A549 (cell line): Measurements from ENCODE around the gene TEX36. TPM values are rescaled to one million over a fixed set of nuclear protein-coding genes. Genes with fewer than 3 reads are reported as not detected.
"Not testable (repeated sequence)": the region's sequence is repeated elsewhere in the genome, so short reads cannot be mapped to it uniquely, and the experiment has no call there.

Experiments used
- ATAC-seq, 2 experiments: fragments of 200-7000 bp in 1 of 2; fragments of >200 bp in 1 of 2; cut with Nextera tagmentation in 1 of 2; cut with Tn5 transposase in 1 of 2; 3 replicates each; pipeline versions ENCODE4 v1.8.0 to v1.9.1; 2018 to 2020; ENCODE audit warnings: mild to moderate bottlenecking in 1 of 2, moderate library complexity in 1 of 2
- CTCF ChIA-PET: fragments of 300-600 bp; sonication (Branson Sonifier 250); formaldehyde crosslinking; extraction: SDS; loops from one replicate; lab custom pipeline; 2021; ENCODE audit warnings: antibody characterized with exemption, inconsistent platforms; lab: Yijun Ruan, JAX
- POLR2A ChIA-PET: fragments of 350-600 bp; formaldehyde crosslinking; extraction: SDS; loops from one replicate; lab custom pipeline; 2021; ENCODE audit warnings: antibody characterized with exemption, inconsistent platforms; lab: Yijun Ruan, JAX
- DNase-seq, 2 experiments: peaks; one replicate each; pipeline versions ENCODE4 v3.0.0 to v3.0.0-alpha.2; 2011 to 2016; ENCODE audit warnings: low read depth in 1 of 2, low spot score in 1 of 2
- FAIRE-seq: peaks from 2 replicates; lab custom pipeline; 2011; peaks lifted over from hg19 to GRCh38; lab: Jason Lieb, UNC
- H3K27ac ChIP-seq, 2 experiments: fragments of >200 bp; sonication (Bioruptor Twin); formaldehyde crosslinking; 3 replicates each; pipeline ENCODE4 v1.5.1; 2016 to 2017
- H3K4me1 ChIP-seq: fragments of >200 bp; sonication (Bioruptor Twin); formaldehyde crosslinking; 3 replicates; pipeline ENCODE4 v1.6.1; 2016
- H3K4me2 ChIP-seq: fragments of >200 bp; sonication (Bioruptor Twin); formaldehyde crosslinking; 3 replicates; pipeline ENCODE4 v1.6.1; 2016
- H3K4me3 ChIP-seq: fragments of >200 bp; sonication (Bioruptor Twin); formaldehyde crosslinking; 3 replicates; pipeline ENCODE4 v1.5.1; 2016
- H3K9me3 ChIP-seq: fragments of >200 bp; sonication (Bioruptor Twin); formaldehyde crosslinking; 3 replicates; pipeline ENCODE4 v1.6.1; 2016
- BCL3 ChIP-seq: fragments of >200 bp; sonication (Bioruptor Twin); formaldehyde crosslinking; IDR thresholded peaks from 3 replicates; pipeline ENCODE4 v1.6.1; 2016
- CBX2 ChIP-seq: fragments of 200-600 bp; sonication (generic); IDR thresholded peaks from 2 replicates; pipeline ENCODE4 v1.6.1; 2016; ENCODE audit warnings: low read depth, mild to moderate bottlenecking, borderline replicate concordance
- CBX8 ChIP-seq: fragments of 200-600 bp; sonication (generic); IDR thresholded peaks from 2 replicates; pipeline ENCODE4 v1.6.1; 2016
- CHD2 ChIP-seq: fragments of 150-350 bp; IDR thresholded peaks from 2 replicates; pipeline ENCODE4 v1.6.1; 2014; ENCODE audit warnings: low read length; ENCODE audit not compliant: partially characterized antibody
- CTCF ChIP-seq: fragments of >200 bp; sonication (Bioruptor Twin); formaldehyde crosslinking; IDR thresholded peaks from 3 replicates; pipeline ENCODE4 v1.5.1; 2016
- E2F6 ChIP-seq: IDR thresholded peaks from 2 replicates; pipeline ENCODE4 v1.6.1; 2012; ENCODE audit warnings: low read depth, borderline replicate concordance
- EHF ChIP-seq: fragments of 250-450 bp; sonication (Bioruptor Pico); IDR thresholded peaks from 2 replicates; pipeline ENCODE4 v1.5.0; 2020; ENCODE audit warnings: mild to moderate bottlenecking
- ESRRA ChIP-seq: fragments of 150-350 bp; IDR thresholded peaks from 2 replicates; pipeline ENCODE4 v1.6.1; 2014; ENCODE audit warnings: mild to moderate bottlenecking, low read length, borderline replicate concordance
- FOSL2 ChIP-seq, 2 experiments: fragments of 450-650 bp in 1 of 2; fragments of >200 bp in 1 of 2; sonication (Bioruptor Twin) in 1 of 2; formaldehyde crosslinking; IDR thresholded peaks; 2 replicates each; pipeline versions ENCODE4 v1.5.0 to v1.6.1; 2016 to 2020; ENCODE audit warnings: mild to moderate bottlenecking in 1 of 2, moderate library complexity in 1 of 2
- FOXS1 ChIP-seq: fragments of 250-450 bp; sonication (Bioruptor Pico); IDR thresholded peaks from 2 replicates; pipeline ENCODE4 v1.5.0; 2020; ENCODE audit warnings: mild to moderate bottlenecking, moderate library complexity
- HOXA7 ChIP-seq: fragments of 250-450 bp; sonication (Bioruptor Pico); IDR thresholded peaks from 2 replicates; pipeline ENCODE4 v1.5.0; 2020; ENCODE audit warnings: mild to moderate bottlenecking, moderate library complexity
- KDM1A ChIP-seq: fragments of 200-600 bp; sonication (generic); IDR thresholded peaks from 2 replicates; pipeline ENCODE4 v1.6.1; 2016; ENCODE audit warnings: low read depth, mild to moderate bottlenecking
- KDM5A ChIP-seq: fragments of 200-600 bp; sonication (generic); IDR thresholded peaks from 2 replicates; pipeline ENCODE4 v1.6.1; 2016; ENCODE audit warnings: antibody characterized with exemption, mild to moderate bottlenecking
- MYC ChIP-seq: IDR thresholded peaks from 2 replicates; pipeline ENCODE4 v1.6.1; 2012; ENCODE audit warnings: mild to moderate bottlenecking, inconsistent platforms, low read length, improper control_type of control experiment, borderline replicate concordance
- NPAS2 ChIP-seq: fragments of 250-450 bp; sonication (Bioruptor Pico); IDR thresholded peaks from 2 replicates; pipeline ENCODE4 v1.8.0; 2022; ENCODE audit warnings: mild to moderate bottlenecking, moderate library complexity, borderline replicate concordance
- NR3C1 ChIP-seq: fragments of >200 bp; sonication (Bioruptor Twin); formaldehyde crosslinking; IDR thresholded peaks from 3 replicates; pipeline ENCODE4 v1.6.1; 2017
- RFX5 ChIP-seq: fragments of 450-650 bp; IDR thresholded peaks from 2 replicates; pipeline ENCODE4 v1.7.1; 2014; ENCODE audit warnings: antibody characterized with exemption, mild to moderate bottlenecking, moderate library complexity
- RNF2 ChIP-seq: fragments of 200-600 bp; sonication (generic); IDR thresholded peaks from 2 replicates; pipeline ENCODE4 v1.6.1; 2016; ENCODE audit warnings: low read depth, mild to moderate bottlenecking, antibody characterized with exemption, moderate library complexity, borderline replicate concordance
- TP53 ChIP-seq: fragments of 250-450 bp; sonication (Bioruptor Pico); IDR thresholded peaks from 2 replicates; pipeline ENCODE4 v1.5.0; 2021; ENCODE audit warnings: mild to moderate bottlenecking, moderate library complexity
- ZC3H11A ChIP-seq: fragments of 450-650 bp; IDR thresholded peaks from 2 replicates; pipeline ENCODE4 v1.6.1; 2014; ENCODE audit warnings: antibody characterized with exemption, mild to moderate bottlenecking
- ZSCAN20 ChIP-seq: fragments of 250-450 bp; sonication (Bioruptor Pico); IDR thresholded peaks from 2 replicates; pipeline ENCODE4 v1.8.0; 2022; ENCODE audit warnings: mild to moderate bottlenecking, moderate library complexity
- WGBS: methylation state at CpG from one replicate; pipeline ENCODE4 v1.1.6; 2017; ENCODE audit errors: missing lambda C conversion rate; 5-methylcytosine and 5-hydroxymethylcytosine counted together
- polyA plus RNA-seq, 4 experiments: library from polyadenylated mRNA; depleted of rRNA in 3 of 4; stranded (reverse); fragments of >200 nt; fragmentation: RNase III in 1 of 4; extraction: RNeasy Plus Mini Kit Qiagen cat#74134 plus additional on column Dnase treatment in 1 of 4; gene quantifications; 2 replicates in 3 of 4; 3 replicates in 1 of 4; pipeline ENCODE4 v1.2.3, GENCODE V29; 2011 to 2017

The TEX36 gene
- polyA plus RNA-seq, 2 of the 4 experiments (the other 2 are of a cell fraction): not detected

GRCh38 chr10:125699562-125700143, 16.7 kb upstream of the TEX36 start:
- Histone ChIP-seq H3K4me2 (no peak overlapping the region), H3K4me3 (no peak overlapping the region)
- ATAC-seq: no peak
- CTCF ChIA-PET: interaction anchor here (0.9 to 2.1 kb wide), 5 partner anchors 10 to 652 kb away, joined by 3 to 5 read pairs (median 4); no protein-coding TSS in a partner anchor
- POLR2A ChIA-PET: no interaction called here
- no peak for TF ChIP-seq RNF2
- TF ChIP-seq CHD2: no peak
- no peak for TF ChIP-seq NPAS2 (CRISPR knock-in tag)
- TF ChIP-seq HOXA7: no peak
- TF ChIP-seq ZSCAN20 (CRISPR knock-in tag): no peak
- TF ChIP-seq CBX8: no peak
- TF ChIP-seq ESRRA: no peak
- TF ChIP-seq CTCF: no peak
- no peak for TF ChIP-seq E2F6
- no peak for TF ChIP-seq KDM5A
- TF ChIP-seq BCL3: no peak
- no peak for TF ChIP-seq TP53 (CRISPR knock-in tag)
- no peak for TF ChIP-seq CBX2
- TF ChIP-seq, all 56 proteins: peak for 0
- 60% methylated on average over 6 of the region's 6 CpGs for whole genome bisulfite sequencing
- Histone ChIP-seq H3K9me3 (no peaks in the 10 kb centered on the region), H3K27ac (no peak overlapping the region), H3K4me1 (peaks cover 11% of the 10 kb centered on the region)
- no peak for FAIRE-seq
- no peak for DNase-seq

- ChIA-PET CTCF (interaction anchor here (2.1 kb wide), 1 partner anchor 536 kb away, joined by 4 read pairs; no protein-coding TSS in a partner anchor), POLR2A (no interaction called here)
- FAIRE-seq (no peak), ATAC-seq (peak; percentile 66 to 71; a peak in 5 of 6 replicates), DNase-seq (peak in 1 of 2 experiments; percentile 17)
- Histone ChIP-seq H3K27ac (peak overlapping the region in 1 of 2 experiments; percentile 15; a peak in 1 of 6 replicates), H3K4me1 (peaks cover 15% of the 10 kb centered on the region), H3K4me2 (no peak overlapping the region), H3K9me3 (no peaks in the 10 kb centered on the region), H3K4me3 (no peak overlapping the region)
- TF ChIP-seq KDM5A: no peak
- no peak for TF ChIP-seq BCL3
- no peak for TF ChIP-seq TP53 (CRISPR knock-in tag)
- TF ChIP-seq FOSL2 (IDR thresholded peaks at IDR 0.05): no peak
- TF ChIP-seq FOSL2 (CRISPR knock-in tag; IDR thresholded peaks at IDR 0.05): no peak
- no peak for TF ChIP-seq FOXS1 (CRISPR knock-in tag)
- no peak for TF ChIP-seq CBX2
- TF ChIP-seq ZC3H11A: no peak
- no peak for TF ChIP-seq KDM1A
- TF ChIP-seq NR3C1: no peak
- no peak for TF ChIP-seq RFX5
- TF ChIP-seq EHF (CRISPR knock-in tag): no peak
- TF ChIP-seq MYC: no peak
- 73% methylated on average over 9 of the region's 9 CpGs for WGBS
Measured at GRCh38 chr10:125698481-125698998, 15.6 kb upstream of the TEX36 start.

GRCh38 chr10:125696884-125697283, 13.9 kb upstream of the TEX36 start:
- ATAC-seq, FAIRE-seq: not testable (repeated sequence)

More at GRCh38 chr10:125696884-125697283, 13.9 kb upstream of the TEX36 start:
- 90% methylated on average over 6 of the region's 6 CpGs for WGBS
- CTCF ChIA-PET: interaction anchor here (1.5 kb wide), 1 partner anchor 11 kb away, joined by 3 read pairs; no protein-coding TSS in a partner anchor
- POLR2A ChIA-PET, H3K4me2 ChIP-seq, H3K27ac ChIP-seq, DNase-seq, H3K4me3 ChIP-seq, H3K9me3 ChIP-seq: not testable (repeated sequence)
- H3K4me1 ChIP-seq: peaks cover 15% of the 10 kb centered on the region
